ENCODE results near the gene RAPGEF1. TPM values are rescaled to one million over a fixed set of nuclear protein-coding genes. Genes with fewer than 3 reads are reported as not detected.
"Not testable (repeated sequence)": the region's sequence is repeated elsewhere in the genome, so short reads cannot be mapped to it uniquely, and the experiment has no call there.

RAPGEF1 gene
- total RNA-seq, 1 donor from 2014 or later, result 94.3 TPM

- H3K27me3 Mint-ChIP-seq (ENCODE audit: unreplicated experiment), result no peaks in the 10 kb centered on the region
- no peak for DNase-seq (ENCODE audit: extremely low spot score, unreplicated experiment)
- H3K36me3 Mint-ChIP-seq (ENCODE audit: unreplicated experiment), result peaks cover 2% of the 10 kb centered on the region
- peaks cover 11% of the 10 kb centered on the region for H3K4me1 Mint-ChIP-seq (ENCODE audit: unreplicated experiment)
- no peaks in the 10 kb centered on the region for H3K9me3 Mint-ChIP-seq (ENCODE audit: unreplicated experiment)
- no peak overlapping the region for H3K27ac Mint-ChIP-seq (ENCODE audit: unreplicated experiment)
- no peak overlapping the region for H3K4me3 Mint-ChIP-seq (ENCODE audit: unreplicated experiment)
- TF ChIP-seq, protein P1, sequence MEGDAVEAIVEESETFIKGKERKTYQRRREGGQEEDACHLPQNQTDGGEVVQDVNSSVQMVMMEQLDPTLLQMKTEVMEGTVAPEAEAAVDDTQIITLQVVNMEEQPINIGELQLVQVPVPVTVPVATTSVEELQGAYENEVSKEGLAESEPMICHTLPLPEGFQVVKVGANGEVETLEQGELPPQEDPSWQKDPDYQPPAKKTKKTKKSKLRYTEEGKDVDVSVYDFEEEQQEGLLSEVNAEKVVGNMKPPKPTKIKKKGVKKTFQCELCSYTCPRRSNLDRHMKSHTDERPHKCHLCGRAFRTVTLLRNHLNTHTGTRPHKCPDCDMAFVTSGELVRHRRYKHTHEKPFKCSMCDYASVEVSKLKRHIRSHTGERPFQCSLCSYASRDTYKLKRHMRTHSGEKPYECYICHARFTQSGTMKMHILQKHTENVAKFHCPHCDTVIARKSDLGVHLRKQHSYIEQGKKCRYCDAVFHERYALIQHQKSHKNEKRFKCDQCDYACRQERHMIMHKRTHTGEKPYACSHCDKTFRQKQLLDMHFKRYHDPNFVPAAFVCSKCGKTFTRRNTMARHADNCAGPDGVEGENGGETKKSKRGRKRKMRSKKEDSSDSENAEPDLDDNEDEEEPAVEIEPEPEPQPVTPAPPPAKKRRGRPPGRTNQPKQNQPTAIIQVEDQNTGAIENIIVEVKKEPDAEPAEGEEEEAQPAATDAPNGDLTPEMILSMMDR (IDR thresholded peaks at IDR 0.05), result no peak
Observed at GRCh38 chr9:131690462-131690861, 49.4 kb downstream of the RAPGEF1 start.

DNA sequence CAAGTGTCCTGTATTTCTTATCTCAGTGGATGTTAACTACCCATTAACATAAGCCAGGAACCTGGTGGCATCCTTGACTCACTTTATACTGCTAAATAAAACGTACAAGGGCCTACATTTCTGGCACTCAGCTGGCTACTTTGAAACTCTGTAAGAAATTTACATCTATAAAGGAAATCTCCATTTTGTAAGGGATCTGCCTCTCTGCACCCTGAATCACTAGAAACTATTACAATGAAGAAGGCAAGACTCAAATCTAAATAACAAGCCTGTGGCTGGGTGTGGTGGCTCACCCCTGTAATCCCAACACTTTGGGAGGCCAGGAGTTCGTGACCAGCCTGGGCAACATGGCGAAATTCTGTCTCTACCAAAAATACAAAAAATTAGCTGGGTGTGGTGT is 51.5 kb downstream of the RAPGEF1 start:
- peaks cover 2% of the 10 kb centered on the region for H3K36me3 Mint-ChIP-seq (ENCODE audit: unreplicated experiment)
- no peaks in the 10 kb centered on the region for H3K27me3 Mint-ChIP-seq (ENCODE audit: unreplicated experiment)
- peaks cover 21% of the 10 kb centered on the region for H3K4me1 Mint-ChIP-seq (ENCODE audit: unreplicated experiment)
- TF ChIP-seq, protein P1 (IDR thresholded peaks at IDR 0.05), result no peak
- H3K4me3 Mint-ChIP-seq (ENCODE audit: unreplicated experiment), result no peak overlapping the region
- no peaks in the 10 kb centered on the region for H3K9me3 Mint-ChIP-seq (ENCODE audit: unreplicated experiment)
- DNase-seq (ENCODE audit: extremely low spot score, unreplicated experiment), result no peak
- no peak overlapping the region for H3K27ac Mint-ChIP-seq (ENCODE audit: unreplicated experiment)

- H3K4me3 Mint-ChIP-seq (ENCODE audit: unreplicated experiment), result no peak overlapping the region
- H3K4me1 Mint-ChIP-seq (ENCODE audit: unreplicated experiment), result peaks cover 38% of the 10 kb centered on the region
- H3K27ac Mint-ChIP-seq (ENCODE audit: unreplicated experiment), result no peak overlapping the region
- DNase-seq (ENCODE audit: extremely low spot score, unreplicated experiment), result no peak
- H3K9me3 Mint-ChIP-seq (ENCODE audit: unreplicated experiment), result no peaks in the 10 kb centered on the region
- no peaks in the 10 kb centered on the region for H3K27me3 Mint-ChIP-seq (ENCODE audit: unreplicated experiment)
- TF ChIP-seq, protein P1 (IDR thresholded peaks at IDR 0.05), result no peak
- peaks cover 2% of the 10 kb centered on the region for H3K36me3 Mint-ChIP-seq (ENCODE audit: unreplicated experiment)
Observed at GRCh38 chr9:131685753-131686706, 53.8 kb downstream of the RAPGEF1 start.

DNA sequence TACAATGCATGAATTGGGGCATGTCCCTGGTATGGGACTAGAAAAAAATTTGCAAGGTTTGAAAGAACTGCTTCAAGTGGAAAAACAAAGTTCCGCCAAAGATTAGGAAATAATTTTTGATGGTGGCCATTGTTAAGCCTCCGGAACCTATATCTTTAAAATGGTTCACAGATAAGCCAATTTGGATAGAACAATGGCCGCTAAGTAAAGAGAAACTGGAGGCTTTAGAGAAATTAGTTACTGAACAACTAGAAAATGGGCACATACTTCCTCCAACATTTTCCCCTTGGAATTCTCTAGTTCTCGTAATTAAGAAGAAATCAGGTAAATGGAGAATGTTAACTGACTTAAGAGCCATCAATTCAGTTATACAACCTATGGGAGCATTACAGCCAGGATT is 56.8 kb downstream of the RAPGEF1 start:
- H3K36me3 Mint-ChIP-seq (ENCODE audit: unreplicated experiment); H3K9me3 Mint-ChIP-seq (ENCODE audit: unreplicated experiment); DNase-seq (ENCODE audit: extremely low spot score, unreplicated experiment); H3K4me3 Mint-ChIP-seq (ENCODE audit: unreplicated experiment); H3K27ac Mint-ChIP-seq (ENCODE audit: unreplicated experiment); H3K27me3 Mint-ChIP-seq (ENCODE audit: unreplicated experiment): not testable (repeated sequence)
- peaks cover 58% of the 10 kb centered on the region for H3K4me1 Mint-ChIP-seq (ENCODE audit: unreplicated experiment)

GRCh38 chr9:131682261-131682660 is 57.6 kb downstream of the RAPGEF1 start:
- H3K36me3 Mint-ChIP-seq (ENCODE audit: unreplicated experiment), result peaks cover 2% of the 10 kb centered on the region
- TF ChIP-seq, protein P1 (IDR thresholded peaks at IDR 0.05), result no peak
- H3K9me3 Mint-ChIP-seq (ENCODE audit: unreplicated experiment), result no peaks in the 10 kb centered on the region
- no peaks in the 10 kb centered on the region for H3K27me3 Mint-ChIP-seq (ENCODE audit: unreplicated experiment)
- H3K4me3 Mint-ChIP-seq (ENCODE audit: unreplicated experiment), result no peak overlapping the region
- H3K27ac Mint-ChIP-seq (ENCODE audit: unreplicated experiment), result peak overlapping the region; percentile 63
- H3K4me1 Mint-ChIP-seq (ENCODE audit: unreplicated experiment), result peaks cover 66% of the 10 kb centered on the region
- DNase-seq (ENCODE audit: extremely low spot score, unreplicated experiment), result no peak

DNA sequence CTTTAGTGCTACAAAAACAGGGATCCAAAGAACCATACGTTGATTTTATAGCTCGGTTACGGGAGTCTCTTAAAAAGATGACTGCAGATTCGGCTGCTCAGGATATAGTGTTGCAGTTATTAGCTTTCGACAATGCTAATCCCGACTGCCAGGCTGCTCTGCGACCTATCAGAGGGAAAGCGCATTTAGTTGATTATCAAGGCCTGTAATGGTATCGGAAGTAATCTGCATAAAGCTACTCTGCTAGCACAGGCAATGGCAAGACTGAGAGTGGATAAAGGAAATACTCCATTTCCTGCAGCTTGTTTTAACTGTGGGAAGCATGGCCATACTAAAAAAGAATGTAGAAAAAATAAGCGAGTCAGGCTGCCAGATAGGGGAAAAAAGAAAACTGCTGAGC is 58.0 kb downstream of the RAPGEF1 start:
- peaks cover 70% of the 10 kb centered on the region for H3K4me1 Mint-ChIP-seq (ENCODE audit: unreplicated experiment)
- H3K27me3 Mint-ChIP-seq (ENCODE audit: unreplicated experiment); H3K9me3 Mint-ChIP-seq (ENCODE audit: unreplicated experiment); H3K36me3 Mint-ChIP-seq (ENCODE audit: unreplicated experiment); H3K4me3 Mint-ChIP-seq (ENCODE audit: unreplicated experiment); DNase-seq (ENCODE audit: extremely low spot score, unreplicated experiment): not testable (repeated sequence)
- H3K27ac Mint-ChIP-seq (ENCODE audit: unreplicated experiment), result peak overlapping the region; percentile 63

DNA sequence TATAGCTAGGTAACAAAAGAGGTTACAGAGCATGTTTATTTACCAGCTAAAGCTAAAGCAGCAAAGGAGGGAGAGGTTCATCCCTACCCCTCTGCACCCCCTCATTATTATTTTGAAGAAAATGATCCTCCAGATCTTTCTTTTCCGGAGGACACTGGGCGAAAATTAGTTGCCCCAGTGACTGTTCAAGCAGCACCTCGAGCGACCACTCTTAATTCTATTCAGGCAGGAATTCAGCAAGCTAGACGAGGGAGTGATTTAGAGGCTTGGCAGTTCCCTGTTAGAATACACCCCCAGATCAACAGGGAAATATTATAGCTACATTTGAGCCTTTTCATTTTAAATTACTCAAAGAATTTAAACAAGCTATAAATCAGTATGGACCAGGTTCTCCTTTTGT is 58.8 kb downstream of the RAPGEF1 start:
- not testable (repeated sequence) for H3K9me3 Mint-ChIP-seq (ENCODE audit: unreplicated experiment); H3K27me3 Mint-ChIP-seq (ENCODE audit: unreplicated experiment); H3K4me3 Mint-ChIP-seq (ENCODE audit: unreplicated experiment); H3K36me3 Mint-ChIP-seq (ENCODE audit: unreplicated experiment); DNase-seq (ENCODE audit: extremely low spot score, unreplicated experiment)
- Mint-ChIP-seq H3K27ac (ENCODE audit: unreplicated experiment) (peak overlapping the region; percentile 63), H3K4me1 (ENCODE audit: unreplicated experiment) (peaks cover 77% of the 10 kb centered on the region)
